HEK293 (cell line): ENCODE results near the gene S100A1.

ENCODE experiments used
- CTCF ChIA-PET: fragments of 350-600 bp; formaldehyde crosslinking; extraction: SDS; loops from one replicate; lab custom pipeline; 2021; ENCODE audit warnings: antibody characterized with exemption; lab: Yijun Ruan, JAX
- POLR2A ChIA-PET: fragments of 300-600 bp; formaldehyde crosslinking; extraction: SDS; loops from one replicate; lab custom pipeline; 2020; ENCODE audit warnings: antibody characterized with exemption, inconsistent platforms; lab: Yijun Ruan, JAX
- H3K27ac ChIP-seq: fragments of 200-500 bp; sonication (Bioruptor generic); 2 replicates; pipeline ENCODE4 v1.5.1; 2014; ENCODE audit warnings: low read depth, low read length, control low read depth, inconsistent platforms; ENCODE audit errors: extremely low read depth
- H3K36me3 ChIP-seq, 2 experiments: fragments of 200-500 bp in 1 of 2; sonication (Bioruptor generic) in 1 of 2; 1 replicate in 1 of 2; 2 replicates in 1 of 2; pipeline ENCODE4 v1.5.1; 2014 to 2017; ENCODE audit warnings: inconsistent platforms in 2 of 2, low read length in 2 of 2; ENCODE audit not compliant: control insufficient read depth in 2 of 2, insufficient read depth in 1 of 2
- H3K4me1 ChIP-seq: fragments of 200-500 bp; sonication (Bioruptor generic); 2 replicates; pipeline ENCODE4 v1.5.1; 2014; ENCODE audit warnings: mild to moderate bottlenecking, low read length, inconsistent platforms; ENCODE audit not compliant: control insufficient read depth, insufficient read depth
- H3K4me3 ChIP-seq: 2 replicates; pipeline ENCODE4 v1.5.1; 2011; ENCODE audit warnings: low read depth, mild to moderate bottlenecking, control low read depth, low read length, moderate library complexity
- H3K9me3 ChIP-seq: fragments of 200-500 bp; sonication (Bioruptor generic); 2 replicates; pipeline ENCODE4 v1.5.1; 2014; ENCODE audit warnings: low read depth, low read length, inconsistent platforms; ENCODE audit not compliant: control insufficient read depth, insufficient read depth
- GLI2 ChIP-seq: fragments of 450-650 bp; formaldehyde crosslinking; IDR thresholded peaks from 2 replicates; pipeline ENCODE4; 2017; ENCODE audit warnings: missing biosample characterization, missing genetic modification characterization, low read depth, borderline replicate concordance
- PRDM10 ChIP-seq: fragments of 450-650 bp; formaldehyde crosslinking; IDR thresholded peaks from 2 replicates; pipeline ENCODE4 v1.5.1; 2016; ENCODE audit warnings: missing biosample characterization, missing genetic modification characterization
- SCRT1 ChIP-seq: fragments of 450-650 bp; formaldehyde crosslinking; IDR thresholded peaks from 2 replicates; pipeline ENCODE4 v1.5.1; 2016; ENCODE audit warnings: missing biosample characterization, missing genetic modification characterization, borderline replicate concordance
- ZBTB1 ChIP-seq: fragments of 450-650 bp; formaldehyde crosslinking; IDR thresholded peaks from 2 replicates; pipeline ENCODE4 v1.5.1; 2016; ENCODE audit warnings: missing biosample characterization, missing genetic modification characterization
- ZBTB17 ChIP-seq: fragments of 450-650 bp; formaldehyde crosslinking; IDR thresholded peaks from 2 replicates; pipeline ENCODE4 v1.5.1; 2016; ENCODE audit warnings: missing biosample characterization, missing genetic modification characterization
- ZBTB7A ChIP-seq: fragments of 450-650 bp; formaldehyde crosslinking; IDR thresholded peaks from 2 replicates; pipeline ENCODE4 v1.5.1; 2016; ENCODE audit warnings: low read depth, missing biosample characterization, missing genetic modification characterization
- ZFHX2 ChIP-seq: fragments of 450-650 bp; formaldehyde crosslinking; conservative IDR thresholded peaks from 2 replicates; pipeline ENCODE4 v1.5.1; 2016; ENCODE audit warnings: missing biosample characterization, missing genetic modification characterization
- ZNF175 ChIP-seq: fragments of 450-650 bp; formaldehyde crosslinking; IDR thresholded peaks from 2 replicates; pipeline ENCODE4 v1.5.1; 2016; ENCODE audit warnings: missing biosample characterization, missing genetic modification characterization
- ZNF18 ChIP-seq: fragments of 450-650 bp; formaldehyde crosslinking; IDR thresholded peaks from 2 replicates; pipeline ENCODE4 v1.5.1; 2016; ENCODE audit warnings: missing biosample characterization, missing genetic modification characterization
- ZNF335 ChIP-seq: fragments of 450-650 bp; formaldehyde crosslinking; conservative IDR thresholded peaks from 2 replicates; pipeline ENCODE4 v1.5.1; 2016; ENCODE audit warnings: missing biosample characterization, missing genetic modification characterization
- ZNF350 ChIP-seq: fragments of 450-650 bp; formaldehyde crosslinking; IDR thresholded peaks from 2 replicates; pipeline ENCODE4 v1.5.0; 2017; ENCODE audit warnings: missing biosample characterization, mild to moderate bottlenecking, missing genetic modification characterization
- ZNF391 ChIP-seq: fragments of 450-650 bp; formaldehyde crosslinking; IDR thresholded peaks from 2 replicates; pipeline ENCODE4 v1.5.1; 2016; ENCODE audit warnings: low read depth, missing biosample characterization, missing genetic modification characterization, borderline replicate concordance
- ZNF580 ChIP-seq: fragments of 450-650 bp; formaldehyde crosslinking; IDR thresholded peaks from 2 replicates; pipeline ENCODE4 v1.5.1; 2016; ENCODE audit warnings: missing biosample characterization, missing genetic modification characterization
- ZNF623 ChIP-seq: fragments of 450-650 bp; formaldehyde crosslinking; IDR thresholded peaks from 2 replicates; pipeline ENCODE4 v1.5.1; 2016; ENCODE audit warnings: missing biosample characterization, missing genetic modification characterization
- ZNF677 ChIP-seq: fragments of 450-650 bp; IDR thresholded peaks from 2 replicates; pipeline ENCODE4 v1.5.0; 2018; ENCODE audit warnings: missing biosample characterization, mild to moderate bottlenecking, missing genetic modification characterization, moderate library complexity
- ZNF692 ChIP-seq: fragments of 450-650 bp; formaldehyde crosslinking; IDR thresholded peaks from 2 replicates; pipeline ENCODE4 v1.5.1; 2016; ENCODE audit warnings: missing biosample characterization, missing genetic modification characterization
- ZSCAN16 ChIP-seq: fragments of 450-650 bp; formaldehyde crosslinking; IDR thresholded peaks from 2 replicates; pipeline ENCODE4 v1.5.1; 2016; ENCODE audit warnings: missing biosample characterization, missing genetic modification characterization
- ZSCAN30 ChIP-seq: fragments of 450-650 bp; IDR thresholded peaks from 2 replicates; pipeline ENCODE4 v1.5.1; 2018; ENCODE audit warnings: missing biosample characterization, mild to moderate bottlenecking, missing genetic modification characterization, moderate library complexity
- ZSCAN4 ChIP-seq: fragments of 450-650 bp; formaldehyde crosslinking; IDR thresholded peaks from 2 replicates; pipeline ENCODE4 v1.5.1; 2017; ENCODE audit warnings: missing biosample characterization, missing genetic modification characterization

S100A1 gene

GRCh38 chr1:153616144-153616916 is 11.9 kb upstream of the S100A1 start, which contains the start of gene S100A14 (continued):
- TF ChIP-seq ZNF692 (tag by site-specific recombination) (peak; percentile 77), ZBTB17 (peak; percentile 99), ZFHX2 (tag by site-specific recombination) (peak; percentile 57), ZSCAN4 (peak; percentile 56)

- H3K27ac ChIP-seq, result no peak overlapping the region
- no peak overlapping the region for H3K4me3 ChIP-seq
- peaks cover 0 to 21% of the 10 kb centered on the region in 2 experiments; a peak in 2 of 3 replicates for H3K36me3 ChIP-seq
- TF ChIP-seq ZBTB17 (peak; percentile 55), ZNF623 (tag by site-specific recombination) (no peak)
- POLR2A ChIA-PET, result interaction anchor here (3.0 kb wide), 1 partner anchor 10 kb away, joined by 21 read pairs; the partner anchor contains the start of gene S100A13
- no peaks in the 10 kb centered on the region for H3K4me1 ChIP-seq
- CTCF ChIA-PET, result interaction anchor here (0.6 kb wide), 1 partner anchor 65 kb away, joined by 4 read pairs; no protein-coding TSS in a partner anchor
- H3K9me3 ChIP-seq, result no peaks in the 10 kb centered on the region
These were observed 11.3 kb upstream of the S100A1 start for GRCh38 chr1:153616917-153617311.

- ChIA-PET CTCF (interaction anchor here (2.4 kb wide), 1 partner anchor 10 kb away, joined by 18 read pairs; the partner anchor contains the start of genes S100A1 and S100A13), POLR2A (interaction anchor here (2.3 to 3.7 kb wide), 2 partner anchors 9 to 17 kb away, joined by 15 to 17 read pairs; partner anchors contain the start of genes CHTOP and S100A13)
- H3K4me3 ChIP-seq, result no peak overlapping the region
- TF ChIP-seq ZNF335 (tag by site-specific recombination), result 0 out of 2 replicates have a peak, but pooled peaks have one; percentile 29
- no peak for TF ChIP-seq ZNF18 (tag by site-specific recombination)
- H3K36me3 ChIP-seq, result peaks cover 0 to 28% of the 10 kb centered on the region in 2 experiments; a peak in 2 of 3 replicates
- no peaks in the 10 kb centered on the region for H3K9me3 ChIP-seq
- H3K27ac ChIP-seq, result no peak overlapping the region
- no peaks in the 10 kb centered on the region for H3K4me1 ChIP-seq
These were observed 10.6 kb upstream of the S100A1 start for GRCh38 chr1:153617663-153618062.

- H3K36me3 ChIP-seq, result peaks cover 0 to 38% of the 10 kb centered on the region in 2 experiments; a peak in 2 of 3 replicates
- CTCF ChIA-PET, result interaction anchor here (2.4 kb wide), 1 partner anchor 9 kb away, joined by 18 read pairs; the partner anchor contains the start of genes S100A1 and S100A13
These were observed 9.1 kb upstream of the S100A1 start for GRCh38 chr1:153619171-153619570.

More at GRCh38 chr1:153619171-153619570, 9.1 kb upstream of the S100A1 start:
- no peak overlapping the region for H3K27ac ChIP-seq
- H3K4me1 ChIP-seq, result no peaks in the 10 kb centered on the region
- no peak for TF ChIP-seq ZNF677 (tag by site-specific recombination)
- no peak for TF ChIP-seq SCRT1 (tag by site-specific recombination)
- no peak for TF ChIP-seq GLI2
- no peak for TF ChIP-seq ZNF580 (tag by site-specific recombination)
- TF ChIP-seq ZBTB7A (tag by site-specific recombination), result no peak
- TF ChIP-seq PRDM10 (tag by site-specific recombination), result no peak
- TF ChIP-seq ZSCAN30, result no peak
- TF ChIP-seq ZBTB1, result no peak
- TF ChIP-seq ZNF391 (tag by site-specific recombination), result no peak
- TF ChIP-seq ZSCAN16 (tag by site-specific recombination), result no peak
- no peak for TF ChIP-seq ZNF350 (tag by site-specific recombination)
- no peak for TF ChIP-seq ZNF175
- H3K4me3 ChIP-seq, result no peak overlapping the region
- POLR2A ChIA-PET, result interaction anchor here (1.0 to 3.7 kb wide), 3 partner anchors 8 to 41 kb away, joined by 3 to 17 read pairs (median 15); partner anchors contain the start of genes CHTOP and S100A13
- no peaks in the 10 kb centered on the region for H3K9me3 ChIP-seq
